ENCODE results near the gene CCDC30. TPM values are rescaled to one million over a fixed set of nuclear protein-coding genes. Genes with fewer than 3 reads are reported as not detected.
A peak's percentile ranks its signal among the peaks of the same experiment; 100 is the strongest.
"Not testable (repeated sequence)": the region's sequence is repeated elsewhere in the genome, so short reads cannot be mapped to it uniquely, and the experiment has no call there.

CCDC30 gene
- total RNA-seq, 1 experiment from 2014 or later, result 2.6 TPM

- no peak for DNase-seq (ENCODE audit: low read depth)
- in situ Hi-C loops (cut with HindIII; ENCODE audit: low pct_unique_long_range_greater_than_20kb, low sequenced_read_pairs), result no loop called here
These were observed 213.5 kb downstream of the CCDC30 start for GRCh38 chr1:42676534-42677087.

GRCh38 chr1:42679364-42679983 lies 216.4 kb downstream of the CCDC30 start:
- in situ Hi-C loops (cut with HindIII; ENCODE audit: low pct_unique_long_range_greater_than_20kb, low sequenced_read_pairs), result no loop called here
- no peak for DNase-seq (ENCODE audit: low read depth)

GRCh38 chr1:42680055-42680454 lies 217.0 kb downstream of the CCDC30 start:
- no peak for DNase-seq (ENCODE audit: low read depth)
- in situ Hi-C loops (cut with HindIII; ENCODE audit: low pct_unique_long_range_greater_than_20kb, low sequenced_read_pairs), result no loop called here

DNA sequence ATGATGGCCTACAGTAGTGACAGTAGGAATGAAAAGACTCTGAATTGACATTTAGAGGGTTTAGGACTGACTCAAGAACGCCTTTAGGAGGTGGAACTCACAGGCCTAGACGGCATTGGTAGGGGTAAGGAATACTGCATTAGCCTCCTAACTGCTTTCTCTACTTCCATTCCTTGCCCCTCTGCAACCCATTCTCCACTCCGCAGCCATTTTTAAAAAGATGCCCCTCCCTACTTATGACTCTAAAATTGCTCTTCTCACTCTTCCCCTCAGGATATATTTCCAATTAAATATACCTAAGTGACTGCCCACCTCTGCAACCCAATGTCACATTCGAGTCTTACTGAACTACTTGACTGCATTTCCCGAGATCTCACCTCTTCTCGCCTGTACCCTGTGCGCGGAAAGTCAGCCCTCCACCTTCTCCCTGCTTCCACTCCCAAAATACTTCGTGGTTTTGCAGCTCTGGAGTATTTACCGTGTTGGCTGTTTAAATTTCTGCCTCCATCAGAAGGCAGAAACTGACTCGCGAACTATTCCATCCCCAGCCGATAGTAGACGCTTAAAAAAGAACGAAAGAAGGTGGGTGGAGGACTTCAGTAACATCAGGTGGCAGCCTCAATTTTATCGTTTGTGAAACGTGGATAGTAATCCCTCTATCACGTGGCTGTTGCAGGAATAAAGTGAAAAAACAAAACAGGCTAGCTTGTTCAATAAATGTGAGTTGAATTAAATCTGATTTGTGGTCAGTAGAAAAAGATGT lies 218.0 kb downstream of the CCDC30 start:
- in situ Hi-C loops (cut with HindIII; ENCODE audit: low pct_unique_long_range_greater_than_20kb, low sequenced_read_pairs), result no loop called here
- DNase-seq (ENCODE audit: low read depth), result peak; percentile 31

DNA sequence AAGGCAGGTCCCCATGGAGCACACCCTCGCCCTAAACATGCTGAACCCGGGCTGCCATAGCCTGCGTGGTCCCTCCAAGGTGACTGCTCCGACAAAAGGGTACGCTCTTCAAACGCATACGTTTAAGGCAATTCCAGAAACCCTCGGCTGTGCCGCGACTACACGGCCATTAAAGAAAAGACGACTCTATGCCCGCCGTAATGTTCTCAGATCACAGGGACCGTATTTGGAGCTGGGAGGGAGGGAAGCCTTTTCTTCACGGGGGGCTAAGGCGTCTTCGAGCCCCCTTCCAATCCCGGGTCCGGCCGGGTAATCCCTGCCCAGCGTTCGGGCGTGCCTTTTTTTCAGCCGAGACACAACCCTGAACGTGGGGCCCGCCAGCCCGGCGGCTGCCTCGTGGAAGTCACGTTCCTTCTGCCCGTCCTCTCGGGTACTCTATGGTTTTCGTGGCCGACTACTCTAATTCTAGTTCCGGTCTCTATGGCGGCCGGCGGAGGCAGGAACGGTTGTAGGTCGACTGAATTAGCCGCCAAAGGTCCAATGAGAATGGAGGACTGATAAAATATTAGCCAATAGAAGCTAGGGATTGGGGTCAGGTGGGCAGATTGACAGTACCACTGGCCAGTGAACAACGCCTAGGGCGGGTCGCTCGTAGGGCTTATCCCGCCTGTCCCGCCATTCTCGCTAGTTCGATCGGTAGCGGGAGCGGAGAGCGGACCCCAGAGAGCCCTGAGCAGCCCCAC lies 218.8 kb downstream of the CCDC30 start, which contains the start of gene YBX1:
Gene YBX1 (plus strand): TSS at position 678 of the 743 bp plus-strand sequence. CDS start 148 bp downstream, outside the sequence.
- in situ Hi-C loops (cut with HindIII; ENCODE audit: low pct_unique_long_range_greater_than_20kb, low sequenced_read_pairs), result no loop called here
- peak; percentile 95 for DNase-seq (ENCODE audit: low read depth)

DNA sequence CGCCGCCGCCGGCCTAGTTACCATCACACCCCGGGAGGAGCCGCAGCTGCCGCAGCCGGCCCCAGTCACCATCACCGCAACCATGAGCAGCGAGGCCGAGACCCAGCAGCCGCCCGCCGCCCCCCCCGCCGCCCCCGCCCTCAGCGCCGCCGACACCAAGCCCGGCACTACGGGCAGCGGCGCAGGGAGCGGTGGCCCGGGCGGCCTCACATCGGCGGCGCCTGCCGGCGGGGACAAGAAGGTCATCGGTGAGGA lies 219.3 kb downstream of the CCDC30 start:
- DNase-seq (ENCODE audit: low read depth); in situ Hi-C loops (cut with HindIII; ENCODE audit: low pct_unique_long_range_greater_than_20kb, low sequenced_read_pairs): not testable (repeated sequence)

DNA sequence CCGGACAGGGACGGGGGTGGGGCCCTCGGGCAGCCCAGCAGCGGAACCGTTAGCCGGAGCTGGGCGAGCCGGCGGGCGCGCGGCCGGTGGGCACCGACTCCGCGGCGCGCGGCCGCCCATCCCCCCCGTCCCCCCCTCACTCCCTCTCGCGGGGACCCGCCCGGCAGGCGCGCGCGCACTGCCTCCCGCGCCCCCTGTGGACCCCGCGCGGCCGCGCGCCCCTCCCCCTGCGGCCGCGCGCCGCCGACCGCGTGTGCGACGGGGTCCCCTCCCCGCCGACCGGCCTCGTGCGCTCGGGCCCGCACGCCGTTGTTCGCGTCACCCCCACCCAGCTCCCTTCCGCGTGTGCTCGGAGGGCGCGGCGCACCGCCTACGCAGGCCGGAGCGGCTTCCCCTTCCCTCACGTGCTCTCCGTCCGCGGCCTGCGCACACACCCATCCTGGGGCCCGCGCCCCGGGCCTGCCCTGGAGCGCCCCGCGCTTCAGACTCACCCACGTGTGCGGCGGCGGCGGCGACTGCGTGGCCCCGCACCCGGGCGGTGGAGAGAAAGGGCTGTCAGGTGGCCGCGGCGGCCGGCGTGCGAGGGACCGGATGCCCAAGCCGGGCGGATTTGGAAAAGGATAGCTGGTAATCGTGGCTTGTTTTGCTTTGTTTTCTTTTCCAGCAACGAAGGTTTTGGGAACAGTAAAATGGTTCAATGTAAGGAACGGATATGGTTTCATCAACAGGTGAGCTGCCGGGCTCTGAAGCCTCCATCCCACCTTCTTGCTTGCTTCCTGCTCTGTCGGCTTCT lies 219.8 kb downstream of the CCDC30 start:
- in situ Hi-C loops (cut with HindIII; ENCODE audit: low pct_unique_long_range_greater_than_20kb, low sequenced_read_pairs), result no loop called here
- DNase-seq (ENCODE audit: low read depth), result peak; percentile 78

DNA sequence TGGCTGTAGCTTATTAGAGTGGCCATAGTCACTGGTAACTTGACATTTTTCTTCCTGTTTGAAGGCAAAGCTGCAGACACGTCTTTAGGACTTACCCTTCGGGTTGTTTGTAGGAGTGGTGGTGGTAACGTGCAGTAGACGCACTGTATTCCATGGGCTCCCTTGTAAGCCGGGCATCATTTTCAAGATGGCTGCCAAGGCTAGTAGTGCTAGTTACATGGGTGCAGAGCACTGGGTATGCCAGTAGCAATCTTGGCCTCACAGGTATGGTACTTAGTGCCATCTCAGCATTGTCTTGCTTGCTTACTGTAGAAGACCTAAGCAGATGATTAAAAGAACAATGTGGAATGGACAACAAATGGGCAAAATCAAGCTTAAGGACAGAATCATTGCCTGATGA lies 221.1 kb downstream of the CCDC30 start:
- no peak for DNase-seq (ENCODE audit: low read depth)
- in situ Hi-C loops (cut with HindIII; ENCODE audit: low pct_unique_long_range_greater_than_20kb, low sequenced_read_pairs), result no loop called here

- in situ Hi-C loops (cut with HindIII; ENCODE audit: low pct_unique_long_range_greater_than_20kb, low sequenced_read_pairs), result no loop called here
- no peak for DNase-seq (ENCODE audit: low read depth)
These were observed 223.3 kb downstream of the CCDC30 start for GRCh38 chr1:42686418-42686817.

DNA sequence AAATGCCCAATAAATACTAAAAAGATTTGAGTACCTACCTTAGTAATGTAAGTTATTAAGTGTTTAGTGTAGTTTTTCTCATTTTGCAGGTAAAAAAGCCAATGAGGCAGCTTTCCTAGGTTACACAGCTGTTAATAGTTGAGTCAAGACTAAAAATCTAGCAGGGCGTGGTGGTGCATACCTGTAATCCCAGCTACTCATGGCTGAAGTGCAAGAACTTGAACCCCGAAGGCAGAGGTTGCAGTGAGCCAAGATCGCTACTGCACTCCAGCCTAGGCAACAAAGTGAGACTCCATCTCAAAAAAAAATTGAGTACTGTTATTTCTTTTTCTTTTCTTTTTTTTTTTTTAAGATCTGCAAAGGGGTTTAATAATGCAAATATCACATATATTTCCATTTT lies 226.8 kb downstream of the CCDC30 start:
- DNase-seq (ENCODE audit: low read depth), result no peak
- in situ Hi-C loops (cut with HindIII; ENCODE audit: low pct_unique_long_range_greater_than_20kb, low sequenced_read_pairs), result no loop called here

GRCh38 chr1:42690477-42691156 lies 227.5 kb downstream of the CCDC30 start:
- DNase-seq (ENCODE audit: low read depth), result no peak
- in situ Hi-C loops (cut with HindIII; ENCODE audit: low pct_unique_long_range_greater_than_20kb, low sequenced_read_pairs), result no loop called here

GRCh38 chr1:42691157-42691498 lies 228.0 kb downstream of the CCDC30 start:
- in situ Hi-C loops (cut with HindIII; ENCODE audit: low pct_unique_long_range_greater_than_20kb, low sequenced_read_pairs), result no loop called here

GRCh38 chr1:42692461-42692860 lies 229.4 kb downstream of the CCDC30 start:
- no peak for DNase-seq (ENCODE audit: low read depth)
- in situ Hi-C loops (cut with HindIII; ENCODE audit: low pct_unique_long_range_greater_than_20kb, low sequenced_read_pairs), result no loop called here

More at GRCh38 chr1:42691157-42691498, 228.0 kb downstream of the CCDC30 start:
- DNase-seq (ENCODE audit: low read depth), result no peak

DNA sequence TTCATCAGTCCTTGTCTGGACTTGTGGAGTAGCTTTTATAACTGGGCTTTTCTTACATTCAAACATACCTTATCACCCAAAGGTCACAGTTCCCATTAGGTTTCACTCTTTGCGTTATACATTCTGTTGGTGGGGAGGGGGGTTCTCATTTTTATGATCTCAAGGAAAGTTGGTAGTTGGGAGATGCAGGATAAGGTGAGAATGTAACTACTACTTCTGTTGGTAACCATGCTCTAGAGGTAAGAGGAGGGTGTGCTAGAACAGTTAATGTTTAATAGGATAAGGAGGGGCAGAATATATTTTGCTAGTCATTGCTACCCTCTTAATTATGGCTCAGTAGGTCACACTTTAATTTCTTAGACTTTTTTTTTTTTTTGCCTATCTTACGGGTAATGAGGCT lies 229.8 kb downstream of the CCDC30 start:
- in situ Hi-C loops (cut with HindIII; ENCODE audit: low pct_unique_long_range_greater_than_20kb, low sequenced_read_pairs), result no loop called here

GRCh38 chr1:42698081-42698813 lies 235.2 kb downstream of the CCDC30 start:
- in situ Hi-C loops (cut with HindIII; ENCODE audit: low pct_unique_long_range_greater_than_20kb, low sequenced_read_pairs), result no loop called here

More for the DNA sequence above, 229.8 kb downstream of the CCDC30 start:
- no peak for DNase-seq (ENCODE audit: low read depth)

GRCh38 chr1:42700006-42700405 lies 236.9 kb downstream of the CCDC30 start:
- in situ Hi-C loops (cut with HindIII; ENCODE audit: low pct_unique_long_range_greater_than_20kb, low sequenced_read_pairs), result no loop called here
- DNase-seq (ENCODE audit: low read depth), result no peak

More at GRCh38 chr1:42698081-42698813, 235.2 kb downstream of the CCDC30 start:
- no peak for DNase-seq (ENCODE audit: low read depth)

DNA sequence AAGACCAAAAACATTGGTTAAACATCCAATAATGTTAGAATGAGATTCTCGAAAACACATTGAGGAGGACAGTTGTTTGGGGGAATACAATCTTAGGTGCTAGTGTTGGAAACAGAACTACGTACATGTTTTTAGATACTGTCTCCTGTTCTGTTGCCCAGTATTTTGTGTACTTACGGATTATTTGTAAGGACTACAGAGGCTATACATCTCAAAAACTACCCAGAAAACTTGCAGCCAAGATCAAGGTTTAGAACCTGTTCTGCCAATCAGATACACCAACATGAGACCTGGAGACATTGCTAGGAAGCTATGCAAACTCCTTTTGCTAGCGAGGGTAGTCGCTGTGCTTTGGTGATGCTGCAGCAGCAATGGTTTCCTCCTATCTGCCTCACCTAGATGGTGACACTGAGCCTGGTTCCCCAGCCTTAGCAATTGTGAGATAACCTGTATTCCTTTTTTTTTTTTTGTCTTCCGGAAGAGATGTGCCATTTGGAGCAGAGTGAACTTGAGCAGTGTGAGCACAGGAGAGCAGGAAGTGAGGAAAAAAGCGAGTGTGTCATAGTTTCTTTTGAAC lies 240.9 kb downstream of the CCDC30 start:
- no peak for DNase-seq (ENCODE audit: low read depth)
- in situ Hi-C loops (cut with HindIII; ENCODE audit: low pct_unique_long_range_greater_than_20kb, low sequenced_read_pairs), result no loop called here

All from Caki2 (cell line).